ENCODE results near the gene MRPS26. TPM values are rescaled to one million over a fixed set of nuclear protein-coding genes. Genes with fewer than 3 reads are reported as not detected.

Gene MRPS26
- total and polyA plus RNA-seq, 2 of the 13 experiments (the other 11 are each of a cell fraction or from before 2014, with no cell fraction given): 89.8 to 187 TPM

- TF ChIP-seq ZNF574 (CRISPR knock-in tag; IDR thresholded peaks at IDR 0.05): no peak
- TF ChIP-seq ZNF224 (CRISPR knock-in tag; IDR thresholded peaks at IDR 0.05): no peak
- TF ChIP-seq ZNF451 (CRISPR knock-in tag; IDR thresholded peaks at IDR 0.05): no peak
- no peak for TF ChIP-seq GPN1 (CRISPR knock-in tag; IDR thresholded peaks at IDR 0.05; ENCODE audit: borderline replicate concordance)
- no peak for TF ChIP-seq KLF11 (CRISPR knock-in tag; IDR thresholded peaks at IDR 0.05)
- TF ChIP-seq ZNF530 (CRISPR knock-in tag; IDR thresholded peaks at IDR 0.05; ENCODE audit: low read depth): no peak
- no peak for TF ChIP-seq ZNF646 (CRISPR knock-in tag; IDR thresholded peaks at IDR 0.05)
- TF ChIP-seq, protein P1, sequence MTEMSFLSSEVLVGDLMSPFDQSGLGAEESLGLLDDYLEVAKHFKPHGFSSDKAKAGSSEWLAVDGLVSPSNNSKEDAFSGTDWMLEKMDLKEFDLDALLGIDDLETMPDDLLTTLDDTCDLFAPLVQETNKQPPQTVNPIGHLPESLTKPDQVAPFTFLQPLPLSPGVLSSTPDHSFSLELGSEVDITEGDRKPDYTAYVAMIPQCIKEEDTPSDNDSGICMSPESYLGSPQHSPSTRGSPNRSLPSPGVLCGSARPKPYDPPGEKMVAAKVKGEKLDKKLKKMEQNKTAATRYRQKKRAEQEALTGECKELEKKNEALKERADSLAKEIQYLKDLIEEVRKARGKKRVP (CRISPR knock-in tag; IDR thresholded peaks at IDR 0.05): no peak
- TF ChIP-seq MYPOP (CRISPR knock-in tag; IDR thresholded peaks at IDR 0.05): no peak
- TF ChIP-seq, protein P2, sequence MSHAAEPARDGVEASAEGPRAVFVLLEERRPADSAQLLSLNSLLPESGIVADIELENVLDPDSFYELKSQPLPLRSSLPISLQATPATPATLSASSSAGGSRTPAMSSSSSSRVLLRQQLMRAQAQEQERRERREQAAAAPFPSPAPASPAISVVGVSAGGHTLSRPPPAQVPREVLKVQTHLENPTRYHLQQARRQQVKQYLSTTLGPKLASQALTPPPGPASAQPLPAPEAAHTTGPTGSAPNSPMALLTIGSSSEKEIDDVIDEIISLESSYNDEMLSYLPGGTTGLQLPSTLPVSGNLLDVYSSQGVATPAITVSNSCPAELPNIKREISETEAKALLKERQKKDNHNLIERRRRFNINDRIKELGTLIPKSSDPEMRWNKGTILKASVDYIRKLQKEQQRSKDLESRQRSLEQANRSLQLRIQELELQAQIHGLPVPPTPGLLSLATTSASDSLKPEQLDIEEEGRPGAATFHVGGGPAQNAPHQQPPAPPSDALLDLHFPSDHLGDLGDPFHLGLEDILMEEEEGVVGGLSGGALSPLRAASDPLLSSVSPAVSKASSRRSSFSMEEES (CRISPR knock-in tag; IDR thresholded peaks at IDR 0.05): no peak
- no peak for TF ChIP-seq BCL3 (CRISPR knock-in tag; IDR thresholded peaks at IDR 0.05)
- TF ChIP-seq AGO2 (optimal IDR thresholded peaks at IDR 0.05; ENCODE audit: low read depth, low read length): no peak
- no peak for TF ChIP-seq TEAD2 (CRISPR knock-in tag; IDR thresholded peaks at IDR 0.05)
Measured at GRCh38 chr20:3082955-3083952, 37.4 kb downstream of the MRPS26 start (continued).
